Keratinocyte (primary cell): ENCODE results near the gene OBSCN. TPM values are rescaled to one million over a fixed set of nuclear protein-coding genes. Genes with fewer than 3 reads are reported as not detected.
A peak's percentile ranks its signal among the peaks of the same experiment; 100 is the strongest.

ENCODE experiments used
- DNase-seq: peaks from one replicate; pipeline ENCODE4 v3.0.0-alpha.2; 2011; ENCODE audit warnings: low read depth, missing footprints, low spot score
- FAIRE-seq: peaks from 2 replicates; lab custom pipeline; 2011; peaks lifted over from hg19 to GRCh38; lab: Jason Lieb, UNC
- H2AFZ ChIP-seq: 2 replicates; pipeline ENCODE4 v1.6.0; 2012; ENCODE audit warnings: low read length, control low read depth, inconsistent platforms; ENCODE audit not compliant: control insufficient read depth
- H3K27ac ChIP-seq: 2 replicates; pipeline ENCODE4 v1.5.1; 2011; ENCODE audit warnings: low read length; ENCODE audit not compliant: control insufficient read depth, insufficient read depth
- H3K27me3 ChIP-seq: 3 replicates; pipeline ENCODE4 v1.6.0; 2011; ENCODE audit warnings: low read length; ENCODE audit not compliant: control insufficient read depth, insufficient read depth; ENCODE audit errors: extremely low read depth
- H3K36me3 ChIP-seq, 2 experiments: 2 replicates in 1 of 2; 3 replicates in 1 of 2; pipeline ENCODE4 v1.5.1; 2011; ENCODE audit warnings: low read length in 2 of 2, mild to moderate bottlenecking in 1 of 2; ENCODE audit not compliant: control insufficient read depth in 2 of 2, insufficient read depth in 2 of 2; ENCODE audit errors: extremely low read depth in 1 of 2
- H3K4me1 ChIP-seq: 3 replicates; pipeline ENCODE4 v1.5.1; 2011; ENCODE audit warnings: low read length; ENCODE audit not compliant: control insufficient read depth, insufficient read depth; ENCODE audit errors: extremely low read depth
- H3K4me2 ChIP-seq: 3 replicates; pipeline ENCODE4 v1.6.0; 2011; ENCODE audit warnings: low read depth, low read length; ENCODE audit not compliant: control insufficient read depth, insufficient read depth; ENCODE audit errors: extremely low read depth
- H3K4me3 ChIP-seq, 3 experiments: fragments of 200-600 bp in 1 of 3; sonication (generic) in 1 of 3; 2 replicates in 2 of 3; 3 replicates in 1 of 3; pipeline ENCODE4 v1.5.1; 2011 to 2016; ENCODE audit warnings: low read length in 3 of 3, mild to moderate bottlenecking in 3 of 3, control low read depth in 2 of 3, inconsistent platforms in 1 of 3, low read depth in 1 of 3, mixed read lengths in 1 of 3, mixed run types in 1 of 3, moderate library complexity in 1 of 3; ENCODE audit not compliant: control insufficient read depth in 2 of 3, insufficient read depth in 2 of 3; ENCODE audit errors: extremely low read depth in 1 of 3
- H3K79me2 ChIP-seq: 2 replicates; pipeline ENCODE4 v1.6.0; 2012; ENCODE audit warnings: low read length; ENCODE audit not compliant: control insufficient read depth, insufficient read depth
- H3K9ac ChIP-seq: 3 replicates; pipeline ENCODE4 v1.6.0; 2011; ENCODE audit warnings: low read length; ENCODE audit not compliant: control insufficient read depth, insufficient read depth; ENCODE audit errors: extremely low read depth
- H3K9me1 ChIP-seq: 3 replicates; pipeline ENCODE4 v1.6.0; 2011; ENCODE audit warnings: low read length; ENCODE audit not compliant: control insufficient read depth, insufficient read depth; ENCODE audit errors: extremely low read depth
- H3K9me3 ChIP-seq: 2 replicates; pipeline ENCODE4 v1.5.1; 2012; ENCODE audit warnings: low read depth, low read length; ENCODE audit not compliant: control insufficient read depth
- H4K20me1 ChIP-seq: 3 replicates; pipeline ENCODE4 v1.6.0; 2011; ENCODE audit warnings: low read length; ENCODE audit not compliant: control insufficient read depth, insufficient read depth; ENCODE audit errors: extremely low read depth
- CTCF ChIP-seq, 3 experiments: IDR thresholded peaks in 1 of 3; conservative IDR thresholded peaks in 1 of 3; optimal IDR thresholded peaks in 1 of 3; 2 replicates in 2 of 3; 3 replicates in 1 of 3; pipeline versions ENCODE3 to v1.5.1; 2011; ENCODE audit warnings: low read length in 3 of 3, mild to moderate bottlenecking in 3 of 3, moderate library complexity in 2 of 3, control low read depth in 1 of 3, inconsistent platforms in 1 of 3; ENCODE audit not compliant: insufficient read depth in 2 of 3; ENCODE audit errors: extremely low read depth in 1 of 3
- EZH2 ChIP-seq: IDR thresholded peaks from one replicate; pipeline ENCODE4 v1.6.1; 2012; ENCODE audit warnings: inconsistent platforms, mild to moderate bottlenecking, low read length, moderate library complexity
- dilution Hi-C: fragments of 300-500 bp; cut with MboI; formaldehyde crosslinking; loops from one replicate; pipeline ENCODE4 v1.7.0; 2020; ENCODE audit warnings: low sequenced_read_pairs; ENCODE audit not compliant: extremely low pct_ligation_motif_present
- polyA plus RNA-seq, 5 experiments: library from polyadenylated mRNA; depleted of rRNA in 3 of 5; stranded (reverse) in 3 of 5; stranded (forward) in 1 of 5; unstranded in 1 of 5; fragments of >200 nt; gene quantifications; 1 replicate in 1 of 5; 2 replicates in 3 of 5; 3 replicates in 1 of 5; pipeline versions ENCODE4 v1.2.1 to v1.2.3, GENCODE V29; 2011 to 2012; ENCODE audit warnings: missing spikeins in 2 of 5, low read depth in 1 of 5, low replicate concordance in 1 of 5

OBSCN gene
- polyA plus RNA-seq, 1 donor (not counting 4 experiments of a cell fraction or from before 2014, with no cell fraction given): 1.8 TPM

DNA sequence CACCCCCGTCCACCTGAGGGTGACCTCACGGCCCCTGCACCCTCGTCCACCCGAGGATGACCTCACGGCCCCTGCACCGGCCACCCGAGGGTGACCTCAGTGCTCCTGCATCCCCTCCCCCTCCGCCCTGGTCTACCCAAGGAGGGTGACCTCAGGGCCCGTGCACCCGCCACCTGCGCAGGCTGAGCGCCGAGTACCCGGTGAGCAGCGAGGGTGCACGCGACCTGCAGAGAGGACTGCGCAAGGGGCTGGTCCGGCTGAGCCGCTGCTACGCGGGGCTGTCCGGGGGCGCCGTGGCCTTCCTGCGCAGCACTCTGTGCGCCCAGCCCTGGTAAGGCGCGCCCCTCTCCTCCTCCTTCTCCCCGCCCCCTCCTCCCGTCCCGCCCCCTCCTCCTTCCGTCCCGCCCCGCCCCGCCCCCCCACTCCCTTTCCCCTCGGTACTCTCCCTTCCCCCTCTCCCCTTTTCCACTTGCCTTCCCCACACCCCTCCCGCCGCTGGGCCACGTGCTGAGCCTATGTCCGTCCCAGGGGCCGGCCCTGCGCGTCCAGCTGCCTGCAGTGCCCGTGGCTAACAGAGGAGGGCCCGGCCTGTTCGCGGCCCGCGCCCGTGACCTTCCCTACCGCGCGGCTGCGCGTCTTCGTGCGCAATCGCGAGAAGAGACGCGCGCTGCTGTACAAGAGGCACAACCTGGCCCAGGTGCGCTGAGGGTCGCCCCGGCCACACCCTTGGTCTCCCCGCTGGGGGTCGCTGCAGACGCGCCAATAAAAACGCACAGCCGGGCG is 170.4 kb downstream of the OBSCN start:
- FAIRE-seq: no peak
- no peaks in the 10 kb centered on the region for H4K20me1 ChIP-seq
- H3K4me3 ChIP-seq: peak overlapping the region; percentile 35 to 67 (median 44)
- no peak for DNase-seq
- H3K4me2 ChIP-seq: peak overlapping the region; percentile 86
- H3K9ac ChIP-seq: peak overlapping the region; percentile 56
- H3K9me3 ChIP-seq: no peaks in the 10 kb centered on the region
- no peaks in the 10 kb centered on the region for H3K9me1 ChIP-seq
- no peak overlapping the region for H3K27ac ChIP-seq
- no peaks in the 10 kb centered on the region for H3K79me2 ChIP-seq
- no peaks in the 10 kb centered on the region for H3K36me3 ChIP-seq
- peaks cover 2% of the 10 kb centered on the region for H3K4me1 ChIP-seq
- H2AFZ ChIP-seq: peak overlapping the region; percentile 44
- dilution Hi-C loops: no loop called here
- no peaks in the 10 kb centered on the region for H3K27me3 ChIP-seq
- peak; percentile 39 to 57 (median 53) for TF ChIP-seq CTCF (optimal IDR thresholded peaks at IDR 0.05 in 1 of 3, IDR thresholded peaks at IDR 0.05 in 1 of 3, conservative IDR thresholded peaks at IDR 0.05 in 1 of 3; ENCODE audit: extremely low read depth in 1 of 3, insufficient read depth in 2 of 3, low read length in 3 of 3)
- no peak for TF ChIP-seq EZH2

GRCh38 chr1:228378873-228379460 is 171.1 kb downstream of the OBSCN start:
- Histone ChIP-seq H3K4me1 (peaks cover 2% of the 10 kb centered on the region), H3K4me2 (peak overlapping the region; percentile 86), H4K20me1 (no peaks in the 10 kb centered on the region), H2AFZ (peak overlapping the region; percentile 44), H3K36me3 (no peaks in the 10 kb centered on the region), H3K27ac (no peak overlapping the region), H3K79me2 (no peaks in the 10 kb centered on the region), H3K9me3 (no peaks in the 10 kb centered on the region), H3K4me3 (peak overlapping the region; percentile 35 to 67 (median 44)), H3K27me3 (no peaks in the 10 kb centered on the region), H3K9me1 (no peaks in the 10 kb centered on the region), H3K9ac (peak overlapping the region; percentile 56)
- no peak for TF ChIP-seq EZH2
- TF ChIP-seq CTCF (optimal IDR thresholded peaks at IDR 0.05 in 1 of 3, IDR thresholded peaks at IDR 0.05 in 1 of 3, conservative IDR thresholded peaks at IDR 0.05 in 1 of 3; ENCODE audit: extremely low read depth in 1 of 3, insufficient read depth in 2 of 3, low read length in 3 of 3): no peak
- dilution Hi-C loops: no loop called here
- FAIRE-seq (no peak), DNase-seq (no peak)
